PC-9 (cell line): ENCODE results near the gene DPP9.

Experiments used
- EZH2 ChIP-seq: fragments of 200-600 bp; sonication (generic); IDR thresholded peaks from 2 replicates; pipeline ENCODE4 v1.8.0; 2017; ENCODE audit warnings: antibody characterized with exemption, low read depth
- TF ChIP-seq, protein P1 (sequence below): fragments of 200-600 bp; sonication (generic); conservative IDR thresholded peaks from 2 replicates; pipeline ENCODE4 v1.6.1; 2017; ENCODE audit warnings: mixed run types, antibody characterized with exemption, mild to moderate bottlenecking, moderate library complexity

GRCh38 chr19:4673216-4673615 lies 50.4 kb downstream of the DPP9 start:
- TF ChIP-seq, protein P1, sequence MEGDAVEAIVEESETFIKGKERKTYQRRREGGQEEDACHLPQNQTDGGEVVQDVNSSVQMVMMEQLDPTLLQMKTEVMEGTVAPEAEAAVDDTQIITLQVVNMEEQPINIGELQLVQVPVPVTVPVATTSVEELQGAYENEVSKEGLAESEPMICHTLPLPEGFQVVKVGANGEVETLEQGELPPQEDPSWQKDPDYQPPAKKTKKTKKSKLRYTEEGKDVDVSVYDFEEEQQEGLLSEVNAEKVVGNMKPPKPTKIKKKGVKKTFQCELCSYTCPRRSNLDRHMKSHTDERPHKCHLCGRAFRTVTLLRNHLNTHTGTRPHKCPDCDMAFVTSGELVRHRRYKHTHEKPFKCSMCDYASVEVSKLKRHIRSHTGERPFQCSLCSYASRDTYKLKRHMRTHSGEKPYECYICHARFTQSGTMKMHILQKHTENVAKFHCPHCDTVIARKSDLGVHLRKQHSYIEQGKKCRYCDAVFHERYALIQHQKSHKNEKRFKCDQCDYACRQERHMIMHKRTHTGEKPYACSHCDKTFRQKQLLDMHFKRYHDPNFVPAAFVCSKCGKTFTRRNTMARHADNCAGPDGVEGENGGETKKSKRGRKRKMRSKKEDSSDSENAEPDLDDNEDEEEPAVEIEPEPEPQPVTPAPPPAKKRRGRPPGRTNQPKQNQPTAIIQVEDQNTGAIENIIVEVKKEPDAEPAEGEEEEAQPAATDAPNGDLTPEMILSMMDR: no peak
- TF ChIP-seq EZH2: no peak
